ENCODE data around the gene RNU5D-1. TPM values are rescaled to one million over a fixed set of nuclear protein-coding genes. Genes with fewer than 3 reads are reported as not detected.
A peak's percentile ranks its signal among the peaks of the same experiment; 100 is the strongest.

The RNU5D-1 gene
- total and polyA plus RNA-seq, 10 of the 15 experiments (the other 5 are each of a cell fraction or from before 2014, with no cell fraction given): not detected

DNA sequence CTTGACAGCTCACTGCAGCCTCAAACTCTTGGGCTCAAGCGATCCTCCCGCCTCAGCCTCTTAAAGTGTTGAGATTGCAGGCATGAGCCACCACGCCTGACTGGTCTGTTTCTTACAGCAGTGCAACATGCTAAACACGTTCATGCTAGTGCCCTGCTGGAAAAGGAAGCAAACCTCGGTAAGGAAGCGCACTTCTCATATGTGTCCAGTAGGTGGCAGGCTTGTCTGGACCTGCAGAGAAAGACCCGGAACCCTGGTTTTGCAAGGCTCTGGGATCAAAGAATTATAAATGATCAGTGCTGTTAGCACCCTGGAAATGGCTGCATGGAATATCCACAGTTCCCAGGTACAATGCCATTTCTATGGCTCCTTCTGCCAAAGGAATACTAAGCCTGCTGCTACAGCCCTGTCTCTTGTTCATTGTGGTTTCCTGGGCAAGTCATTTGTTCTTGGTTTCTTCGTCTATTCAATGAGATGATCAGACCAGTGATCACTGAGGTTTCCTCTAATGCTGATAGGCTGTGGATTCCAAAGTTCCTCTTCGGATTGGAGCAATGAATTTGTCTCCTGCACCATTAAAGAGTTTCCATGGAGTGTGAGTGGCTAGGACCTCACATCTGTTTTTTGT lies 15.9 kb downstream of the RNU5D-1 start (continued):
- TF ChIP-seq, protein P1, sequence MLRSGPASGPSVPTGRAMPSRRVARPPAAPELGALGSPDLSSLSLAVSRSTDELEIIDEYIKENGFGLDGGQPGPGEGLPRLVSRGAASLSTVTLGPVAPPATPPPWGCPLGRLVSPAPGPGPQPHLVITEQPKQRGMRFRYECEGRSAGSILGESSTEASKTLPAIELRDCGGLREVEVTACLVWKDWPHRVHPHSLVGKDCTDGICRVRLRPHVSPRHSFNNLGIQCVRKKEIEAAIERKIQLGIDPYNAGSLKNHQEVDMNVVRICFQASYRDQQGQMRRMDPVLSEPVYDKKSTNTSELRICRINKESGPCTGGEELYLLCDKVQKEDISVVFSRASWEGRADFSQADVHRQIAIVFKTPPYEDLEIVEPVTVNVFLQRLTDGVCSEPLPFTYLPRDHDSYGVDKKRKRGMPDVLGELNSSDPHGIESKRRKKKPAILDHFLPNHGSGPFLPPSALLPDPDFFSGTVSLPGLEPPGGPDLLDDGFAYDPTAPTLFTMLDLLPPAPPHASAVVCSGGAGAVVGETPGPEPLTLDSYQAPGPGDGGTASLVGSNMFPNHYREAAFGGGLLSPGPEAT (IDR thresholded peaks at IDR 0.05; ENCODE audit: low read depth): 0 out of 2 replicates have a peak, but pooled peaks have one; percentile 26
- TF ChIP-seq IKZF1 (conservative IDR thresholded peaks at IDR 0.05) (peak; percentile 22; the same call in 1 of the 2 replicates), STAT1 (conservative IDR thresholded peaks at IDR 0.05) (0 out of 2 replicates have a peak, but pooled peaks have one; percentile 37), SPI1 (IDR thresholded peaks at IDR 0.05; ENCODE audit: borderline replicate concordance, insufficient read depth, low read depth, low read length) (peak; percentile 43; the same call in 1 of the 2 replicates), HDAC6 (IDR thresholded peaks at IDR 0.05; ENCODE audit: unreplicated experiment) (no peak), ATF7 (IDR thresholded peaks at IDR 0.05; ENCODE audit: low read depth) (peak; percentile 21; the same call in 1 of the 2 replicates), NBN (IDR thresholded peaks at IDR 0.05) (0 out of 2 replicates have a peak, but pooled peaks have one; percentile 36), HCFC1 (IDR thresholded peaks at IDR 0.05; ENCODE audit: low read length) (no peak), YY1 (IDR thresholded peaks at IDR 0.05; ENCODE audit: low read depth, low read length) (peak; percentile 28; the same call in 1 of the 2 replicates), BHLHE40 (IDR thresholded peaks at IDR 0.05; ENCODE audit: borderline replicate concordance in 1 of 2, low read depth in 2 of 2, low read length in 1 of 2) (peak in 1 of 2 experiments; percentile 40; a peak in 1 of 4 replicates)
- TF ChIP-seq, protein P2, sequence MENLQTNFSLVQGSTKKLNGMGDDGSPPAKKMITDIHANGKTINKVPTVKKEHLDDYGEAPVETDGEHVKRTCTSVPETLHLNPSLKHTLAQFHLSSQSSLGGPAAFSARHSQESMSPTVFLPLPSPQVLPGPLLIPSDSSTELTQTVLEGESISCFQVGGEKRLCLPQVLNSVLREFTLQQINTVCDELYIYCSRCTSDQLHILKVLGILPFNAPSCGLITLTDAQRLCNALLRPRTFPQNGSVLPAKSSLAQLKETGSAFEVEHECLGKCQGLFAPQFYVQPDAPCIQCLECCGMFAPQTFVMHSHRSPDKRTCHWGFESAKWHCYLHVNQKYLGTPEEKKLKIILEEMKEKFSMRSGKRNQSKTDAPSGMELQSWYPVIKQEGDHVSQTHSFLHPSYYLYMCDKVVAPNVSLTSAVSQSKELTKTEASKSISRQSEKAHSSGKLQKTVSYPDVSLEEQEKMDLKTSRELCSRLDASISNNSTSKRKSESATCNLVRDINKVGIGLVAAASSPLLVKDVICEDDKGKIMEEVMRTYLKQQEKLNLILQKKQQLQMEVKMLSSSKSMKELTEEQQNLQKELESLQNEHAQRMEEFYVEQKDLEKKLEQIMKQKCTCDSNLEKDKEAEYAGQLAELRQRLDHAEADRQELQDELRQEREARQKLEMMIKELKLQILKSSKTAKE (IDR thresholded peaks at IDR 0.05; ENCODE audit: low read depth, poor library complexity, severe bottlenecking): peak; percentile 30
- TF ChIP-seq, protein P3, sequence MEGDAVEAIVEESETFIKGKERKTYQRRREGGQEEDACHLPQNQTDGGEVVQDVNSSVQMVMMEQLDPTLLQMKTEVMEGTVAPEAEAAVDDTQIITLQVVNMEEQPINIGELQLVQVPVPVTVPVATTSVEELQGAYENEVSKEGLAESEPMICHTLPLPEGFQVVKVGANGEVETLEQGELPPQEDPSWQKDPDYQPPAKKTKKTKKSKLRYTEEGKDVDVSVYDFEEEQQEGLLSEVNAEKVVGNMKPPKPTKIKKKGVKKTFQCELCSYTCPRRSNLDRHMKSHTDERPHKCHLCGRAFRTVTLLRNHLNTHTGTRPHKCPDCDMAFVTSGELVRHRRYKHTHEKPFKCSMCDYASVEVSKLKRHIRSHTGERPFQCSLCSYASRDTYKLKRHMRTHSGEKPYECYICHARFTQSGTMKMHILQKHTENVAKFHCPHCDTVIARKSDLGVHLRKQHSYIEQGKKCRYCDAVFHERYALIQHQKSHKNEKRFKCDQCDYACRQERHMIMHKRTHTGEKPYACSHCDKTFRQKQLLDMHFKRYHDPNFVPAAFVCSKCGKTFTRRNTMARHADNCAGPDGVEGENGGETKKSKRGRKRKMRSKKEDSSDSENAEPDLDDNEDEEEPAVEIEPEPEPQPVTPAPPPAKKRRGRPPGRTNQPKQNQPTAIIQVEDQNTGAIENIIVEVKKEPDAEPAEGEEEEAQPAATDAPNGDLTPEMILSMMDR (IDR thresholded peaks at IDR 0.05 in 2 of 3, conservative IDR thresholded peaks at IDR 0.05 in 1 of 3; ENCODE audit: control insufficient read depth in 2 of 3, extremely low read depth in 1 of 3, insufficient read depth in 1 of 3, low read depth in 3 of 3, low read length in 3 of 3): peak; percentile 89 to 96 (median 90)
